Islet precursor cell (in vitro differentiated cells): ENCODE measurements around the gene KIAA1217.
"Not testable (repeated sequence)": the region's sequence is repeated elsewhere in the genome, so short reads cannot be mapped to it uniquely, and the experiment has no call there.

ENCODE experiments used
- DNase-seq: peaks from one replicate; pipeline ENCODE4 v3.0.0-alpha.2; 2018

Gene KIAA1217

DNA sequence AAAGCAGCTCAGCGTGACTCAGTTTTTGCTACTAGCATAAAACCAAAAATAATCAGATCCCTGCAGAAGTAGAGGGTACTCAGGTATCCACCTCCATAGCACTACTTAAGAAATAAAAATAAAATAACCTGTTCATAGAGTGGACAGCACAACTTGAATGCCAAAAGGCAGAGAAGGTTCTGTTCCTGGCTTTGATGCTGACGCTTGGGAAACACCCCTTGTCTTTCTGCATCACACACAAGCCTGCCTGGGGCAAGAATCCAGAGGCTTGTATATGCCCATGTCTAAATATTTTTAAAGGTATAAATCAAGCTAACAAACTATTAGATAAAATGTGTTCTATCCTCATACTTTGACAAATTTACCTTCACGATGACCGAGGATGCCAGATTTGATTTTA, 207.3 kb downstream of the KIAA1217 start:
- no peak for DNase-seq

DNA sequence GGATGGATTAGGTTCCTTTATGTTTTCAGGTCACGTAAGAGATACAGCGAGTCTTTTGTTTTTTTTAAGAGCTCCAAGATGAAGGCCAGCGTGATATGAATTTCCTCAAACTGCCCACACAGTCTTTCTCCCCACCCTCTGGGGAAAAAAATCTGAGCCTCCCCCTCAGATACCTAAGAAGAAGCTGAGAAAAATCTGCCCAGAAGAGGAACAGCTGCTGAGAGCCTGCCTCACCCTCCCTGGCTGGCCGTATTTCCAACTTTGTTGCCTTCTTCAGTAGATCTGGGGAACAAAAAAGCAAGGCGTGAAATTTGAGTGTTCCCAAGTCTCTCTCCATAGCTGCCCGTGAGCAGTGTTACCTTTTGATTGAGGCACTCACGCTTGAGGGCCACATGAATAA, 208.1 kb downstream of the KIAA1217 start:
- DNase-seq = no peak

DNA sequence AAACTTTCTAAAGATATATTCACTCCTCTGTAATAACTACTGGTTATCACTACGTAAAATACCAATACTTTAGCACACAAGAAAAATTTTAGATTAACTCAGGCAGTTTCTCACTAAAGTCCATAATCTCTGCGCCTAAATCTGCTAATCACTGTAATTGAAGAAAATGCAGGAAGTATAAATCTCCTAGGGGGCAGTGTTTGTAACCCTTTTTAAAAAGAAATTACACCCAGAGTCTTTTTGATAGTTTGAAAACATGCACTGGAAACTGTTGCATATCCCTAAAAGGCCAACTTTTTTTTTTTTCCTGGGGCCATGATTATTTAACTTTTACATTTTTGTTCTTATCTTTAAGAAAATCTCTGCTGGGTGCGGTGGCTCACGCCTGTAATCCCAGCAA, 209.6 kb downstream of the KIAA1217 start:
- DNase-seq = no peak

DNA sequence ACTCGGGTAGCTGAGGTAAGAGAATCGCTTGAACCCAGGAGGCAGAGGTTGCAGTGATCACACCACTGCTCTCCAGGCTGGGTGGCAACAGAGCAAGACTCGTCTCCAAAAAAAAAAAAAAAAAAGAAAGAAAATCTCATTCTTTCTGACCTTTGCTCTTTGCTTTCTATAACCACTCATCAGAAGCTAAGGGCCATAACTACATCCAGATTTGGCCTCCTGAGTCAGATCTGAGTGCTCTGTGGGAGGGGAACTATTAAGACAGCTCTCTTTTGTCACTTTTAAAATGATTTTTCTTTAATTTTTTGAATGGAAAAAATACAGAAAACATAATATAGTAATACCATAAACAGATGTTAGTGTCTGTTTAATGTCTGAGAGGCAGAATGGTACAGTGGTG, 210.1 kb downstream of the KIAA1217 start:
- DNase-seq = no peak

DNA sequence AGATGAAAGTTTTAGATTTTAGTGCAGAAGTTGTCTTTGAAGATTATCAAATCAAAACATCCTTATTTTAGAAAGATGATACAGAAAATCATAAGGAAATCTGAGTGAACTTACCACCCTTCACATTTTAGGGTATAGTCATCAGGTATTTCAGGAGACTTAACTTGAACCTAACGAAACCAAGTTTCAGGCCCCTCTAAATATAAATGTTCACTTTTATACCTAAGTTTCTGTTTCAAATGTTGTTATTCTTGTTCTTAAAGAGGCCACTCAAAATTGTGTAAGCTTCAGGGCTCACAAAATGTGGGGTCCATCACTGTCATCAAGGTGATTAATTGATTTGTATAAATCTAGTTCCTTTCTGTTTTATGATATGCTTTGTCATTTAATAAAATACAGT, 216.2 kb downstream of the KIAA1217 start:
- no peak for DNase-seq

DNA sequence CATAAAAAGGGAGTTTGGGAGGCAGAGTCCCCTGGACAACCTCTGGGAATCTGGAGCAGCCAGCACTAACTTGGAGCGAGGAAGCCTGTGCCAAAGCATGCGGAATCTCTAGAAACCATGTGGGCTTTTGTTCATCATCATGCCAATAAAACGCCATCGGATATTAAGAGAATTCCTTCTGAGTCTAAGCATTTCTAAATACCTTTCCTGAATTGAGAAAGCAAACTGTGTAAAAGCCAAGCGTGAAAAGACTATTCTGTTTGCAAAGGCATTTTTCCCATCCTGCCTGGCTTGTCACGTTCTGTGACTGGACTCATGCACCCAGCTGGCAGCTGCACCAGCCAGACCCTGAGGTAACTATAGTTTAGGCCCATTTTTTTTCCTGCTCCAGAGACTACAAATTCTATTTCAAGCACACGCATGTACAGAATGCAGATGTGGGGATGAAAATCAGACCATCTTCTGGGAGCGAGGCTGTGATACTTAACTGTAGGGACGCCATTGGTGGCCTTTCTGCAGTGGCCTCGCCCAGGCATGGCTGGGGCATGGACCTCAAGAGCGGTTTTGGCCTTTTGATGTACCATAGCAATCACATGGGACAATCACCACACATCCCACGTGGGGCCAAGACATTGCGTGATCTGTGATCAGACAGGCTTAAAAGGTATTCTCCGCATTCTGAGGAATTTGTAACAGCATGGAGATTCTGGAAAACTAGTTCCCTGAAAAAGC, 218.9 kb downstream of the KIAA1217 start:
- DNase-seq = no peak

DNA sequence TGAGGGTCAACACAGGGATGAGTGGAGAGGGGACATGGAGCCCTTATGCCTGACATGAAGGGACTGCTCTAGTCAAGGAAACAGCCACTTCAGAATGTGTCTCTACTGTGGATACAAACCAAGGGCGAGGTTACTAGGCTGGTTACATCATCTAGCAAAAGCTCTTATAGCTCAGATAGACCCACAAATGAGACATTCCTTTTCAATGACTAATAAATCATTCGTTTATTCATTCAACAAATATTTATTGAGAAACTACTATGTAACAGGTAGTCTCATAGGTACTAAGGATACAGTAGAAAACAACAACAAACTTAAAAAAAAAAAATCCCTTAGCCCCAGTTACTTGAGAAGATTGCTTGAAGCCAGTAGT, 219.5 kb downstream of the KIAA1217 start:
- no peak for DNase-seq

DNA sequence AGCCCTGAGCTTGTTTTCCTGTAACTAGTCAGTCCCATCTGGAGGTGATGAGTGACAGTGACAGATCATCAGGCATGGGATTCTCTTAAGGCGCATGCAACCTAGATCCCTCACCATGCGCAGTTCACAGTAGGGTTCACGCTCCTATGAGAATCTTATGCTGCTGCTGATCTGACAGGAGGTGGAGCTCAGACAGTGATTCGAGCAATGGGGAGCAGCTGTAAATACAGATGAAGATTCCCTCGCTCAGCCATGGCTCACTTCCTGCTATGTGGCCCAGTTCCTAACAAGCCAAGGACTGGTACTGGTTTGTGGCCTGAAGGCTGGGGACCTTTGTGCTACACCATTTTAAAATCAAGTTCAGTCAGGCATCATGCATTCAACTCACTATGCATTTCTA, 221.7 kb downstream of the KIAA1217 start:
- DNase-seq = no peak

DNA sequence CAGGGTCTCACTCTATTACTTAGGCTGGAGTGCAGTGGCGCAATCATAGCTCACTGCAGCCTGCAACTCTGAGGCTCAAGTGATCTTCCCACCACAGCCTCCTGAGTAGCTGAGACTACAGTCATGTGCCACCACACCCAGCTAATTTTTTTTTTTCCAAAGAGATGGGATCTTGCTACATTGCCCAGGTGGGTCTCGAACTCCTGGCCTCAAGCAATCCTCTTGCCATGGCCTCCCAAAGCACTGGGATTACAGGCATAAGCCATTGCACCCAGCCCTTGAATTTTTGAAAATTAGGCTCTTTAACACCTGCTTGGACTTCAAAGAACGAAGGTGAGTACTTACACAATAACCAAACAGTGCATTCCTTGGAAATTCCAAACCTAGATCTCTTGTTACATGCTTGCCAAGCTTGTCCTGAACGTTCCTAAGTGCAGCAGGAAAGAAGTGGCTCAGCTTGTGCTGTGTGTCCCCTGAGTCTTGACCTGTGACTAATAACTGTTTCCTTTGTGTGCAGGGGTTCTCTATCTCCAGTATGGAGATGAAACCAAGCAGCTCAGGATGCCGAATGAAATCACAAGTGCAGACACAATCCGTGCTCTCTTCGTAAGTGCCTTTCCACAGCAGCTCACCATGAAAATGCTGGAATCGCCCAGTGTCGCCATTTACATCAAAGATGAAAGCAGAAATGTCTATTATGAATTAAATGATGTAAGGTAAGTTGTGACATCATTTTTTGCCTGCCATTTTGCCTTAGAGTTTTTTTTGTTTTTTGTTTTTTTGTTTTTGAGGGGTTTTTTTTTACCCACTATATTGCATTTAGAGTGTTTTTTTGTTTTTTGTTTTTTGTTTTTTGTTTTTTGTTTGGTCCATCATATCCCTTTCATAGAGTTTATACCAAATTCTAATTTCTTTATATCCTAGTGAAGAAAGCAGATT, 223.8 kb downstream of the KIAA1217 start:
- no peak for DNase-seq

DNA sequence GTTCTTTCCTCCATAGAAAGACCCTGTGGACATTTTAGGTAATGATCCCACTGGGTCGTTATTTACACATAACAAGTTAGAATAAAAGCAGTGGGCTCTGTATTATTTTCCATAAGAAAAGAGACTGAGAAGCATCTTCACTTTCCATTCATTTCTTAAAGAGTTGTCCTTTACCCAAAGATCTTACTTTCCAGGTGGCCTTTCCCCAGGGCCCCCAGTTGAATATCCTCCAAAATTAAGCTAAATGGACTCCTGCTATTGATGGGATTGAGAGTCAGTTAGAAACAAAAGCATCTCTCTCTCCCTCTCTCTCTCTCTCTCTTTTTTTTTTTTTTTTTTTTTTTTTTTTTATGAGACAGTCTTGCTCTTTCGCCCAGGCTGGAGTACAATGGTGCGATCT, 224.8 kb downstream of the KIAA1217 start:
- no peak for DNase-seq

DNA sequence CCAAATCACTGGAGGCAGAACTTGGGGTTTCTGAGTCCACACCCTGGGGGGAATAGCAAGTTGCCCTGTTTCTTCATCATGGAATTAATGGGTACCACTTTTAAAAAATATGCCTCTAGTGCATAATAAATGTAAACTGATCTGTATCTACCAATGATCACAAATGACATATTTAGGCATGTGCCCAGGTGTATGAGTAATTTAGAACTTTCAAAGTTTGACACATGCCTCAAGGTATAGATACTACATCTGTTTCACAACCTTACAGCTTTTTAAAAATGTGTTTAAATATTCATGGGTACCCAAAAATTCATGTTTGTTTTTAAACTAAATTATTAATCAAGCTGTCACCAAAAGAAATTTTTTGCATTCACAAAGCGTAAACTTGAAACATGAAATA, 226.0 kb downstream of the KIAA1217 start:
- no peak for DNase-seq

DNA sequence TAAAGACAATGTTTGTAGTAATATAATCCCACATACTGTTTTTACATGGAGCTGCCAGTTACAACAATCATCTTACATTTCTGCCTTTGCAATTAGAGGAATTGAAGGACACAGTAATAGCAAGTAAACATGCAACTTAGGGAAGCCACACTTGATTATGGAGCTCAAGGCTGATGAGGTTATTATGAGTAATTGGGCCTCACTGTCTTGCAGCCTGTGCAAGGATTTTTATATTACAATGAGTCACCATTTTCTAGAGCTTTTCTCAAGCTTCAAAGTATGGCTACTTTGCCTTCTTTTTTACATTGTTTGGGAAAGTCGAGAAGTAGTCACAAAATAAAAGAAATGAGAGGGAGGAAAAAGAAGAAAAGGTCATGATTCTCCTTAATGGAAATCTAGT, 226.4 kb downstream of the KIAA1217 start:
- DNase-seq = no peak

DNA sequence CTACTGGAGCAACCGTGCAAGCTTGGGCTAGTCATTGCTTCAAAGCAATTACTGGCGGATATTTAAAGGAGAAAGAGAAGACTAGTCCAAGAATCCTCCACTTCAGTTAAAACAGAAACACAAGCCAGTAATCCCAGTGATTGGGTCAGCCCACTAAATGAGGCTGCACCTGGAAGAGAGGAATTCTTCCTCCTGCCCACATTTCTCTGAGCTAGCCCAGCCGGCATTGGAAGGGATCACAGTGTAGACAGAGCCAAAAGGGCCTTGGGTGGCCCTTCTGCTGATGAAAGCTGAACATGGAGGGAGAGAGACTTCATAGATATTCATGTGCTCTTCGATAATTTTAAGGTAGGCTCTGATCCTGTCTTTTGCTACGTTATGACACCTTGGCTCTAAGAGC, 228.4 kb downstream of the KIAA1217 start:
- DNase-seq = peak; percentile 65

DNA sequence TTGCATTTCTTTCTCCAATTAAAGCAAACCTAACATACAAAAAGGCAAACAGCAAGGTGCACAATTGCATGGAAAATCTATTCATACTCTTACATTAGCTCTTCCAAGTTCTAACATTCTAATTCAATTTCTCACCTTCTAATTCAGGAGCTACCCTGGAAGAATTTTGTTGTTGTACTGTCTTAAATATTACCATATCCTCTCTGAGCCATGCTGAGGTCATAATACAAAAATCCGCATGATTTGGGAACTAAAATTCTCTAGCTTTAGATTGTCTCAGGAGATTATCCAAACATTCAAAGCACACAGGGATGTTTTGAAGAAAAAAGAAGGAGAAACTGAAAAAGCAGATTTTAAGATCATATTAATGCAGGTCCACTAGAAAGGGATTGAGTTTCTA, 229.9 kb downstream of the KIAA1217 start:
- no peak for DNase-seq

DNA sequence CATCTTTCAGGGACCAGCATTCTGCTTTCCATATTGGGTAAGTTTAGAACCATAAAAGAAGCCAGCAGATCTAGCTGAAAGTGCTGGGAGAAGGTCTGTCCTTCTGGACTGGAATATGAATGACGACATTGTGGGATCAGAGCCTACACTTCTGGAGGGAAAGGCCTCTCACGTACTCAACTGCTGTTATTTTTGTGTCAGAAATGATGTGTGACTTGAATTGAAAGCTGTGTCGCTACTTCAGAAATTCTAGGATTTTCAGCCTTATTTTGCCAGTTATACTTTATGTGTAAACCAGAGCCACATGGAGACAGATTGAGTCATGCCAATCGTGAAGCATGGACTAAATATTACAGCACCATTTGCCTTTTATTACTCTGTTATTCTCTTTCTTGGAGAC, 231.0 kb downstream of the KIAA1217 start:
- no peak for DNase-seq

DNA sequence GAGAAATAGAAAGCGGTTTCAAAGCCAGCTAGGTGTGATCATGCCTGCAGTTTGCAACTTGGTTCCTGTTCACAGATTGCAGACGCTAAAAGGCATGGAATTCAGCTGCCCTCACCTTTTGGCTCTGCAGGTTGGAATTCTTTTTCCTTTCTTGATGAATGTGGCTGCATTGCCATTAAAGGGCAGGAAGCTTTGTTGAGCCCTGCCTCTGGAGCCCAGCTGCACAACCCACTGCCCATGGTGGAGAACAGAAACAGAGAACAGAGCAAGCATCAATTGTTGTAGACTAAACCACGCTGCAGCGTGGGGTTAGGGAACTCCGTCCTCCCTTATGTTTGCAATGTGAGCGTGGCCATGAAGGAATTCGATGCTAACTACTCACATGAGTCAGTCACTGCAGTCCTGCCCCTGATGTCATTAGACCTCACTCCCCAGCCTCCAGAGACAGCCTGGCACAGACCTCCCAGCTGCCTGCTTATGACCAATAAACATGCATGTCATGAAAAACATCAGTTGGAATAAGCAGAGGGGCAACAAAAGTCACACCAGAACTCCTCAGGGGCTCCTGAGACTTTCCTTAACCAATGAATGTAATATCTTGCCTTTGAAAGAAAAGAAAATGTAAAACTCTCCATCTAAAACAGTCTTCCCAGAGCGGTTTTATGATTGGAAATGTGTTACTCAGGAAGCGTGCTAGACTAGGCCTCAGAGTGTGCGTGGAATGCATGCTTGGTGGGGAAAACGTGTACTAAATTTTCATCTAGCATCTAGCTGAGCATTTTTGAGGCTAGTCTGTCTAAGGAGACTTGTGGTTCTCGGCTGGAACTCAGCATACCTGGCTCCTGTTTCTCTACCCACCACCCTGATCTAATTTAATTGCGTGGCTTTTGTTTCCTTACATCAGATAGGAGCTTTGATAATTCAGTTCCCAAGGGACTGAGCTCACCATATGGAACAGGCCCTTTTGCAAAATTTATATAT, 232.2 kb downstream of the KIAA1217 start:
- peak; percentile 92 for DNase-seq

DNA sequence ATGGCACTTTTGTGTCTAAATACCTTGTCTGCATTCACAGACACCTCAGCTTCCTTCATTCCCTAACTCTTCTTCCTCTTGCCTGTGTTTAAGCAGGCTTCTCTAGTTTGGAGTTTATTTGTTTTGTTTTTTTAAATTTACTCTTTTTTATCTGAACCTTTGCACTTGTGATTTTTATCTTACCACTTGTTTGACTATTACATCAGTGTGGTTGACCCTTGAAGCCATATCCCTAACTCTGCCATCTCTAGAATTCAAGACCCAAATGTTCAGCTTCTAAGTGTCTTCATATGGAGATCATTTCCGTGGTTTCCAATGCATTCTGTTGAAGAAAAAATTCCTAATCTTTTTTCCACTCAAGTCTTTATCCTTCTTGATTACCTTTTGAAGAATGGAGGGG, 233.3 kb downstream of the KIAA1217 start:
- DNase-seq = no peak

DNA sequence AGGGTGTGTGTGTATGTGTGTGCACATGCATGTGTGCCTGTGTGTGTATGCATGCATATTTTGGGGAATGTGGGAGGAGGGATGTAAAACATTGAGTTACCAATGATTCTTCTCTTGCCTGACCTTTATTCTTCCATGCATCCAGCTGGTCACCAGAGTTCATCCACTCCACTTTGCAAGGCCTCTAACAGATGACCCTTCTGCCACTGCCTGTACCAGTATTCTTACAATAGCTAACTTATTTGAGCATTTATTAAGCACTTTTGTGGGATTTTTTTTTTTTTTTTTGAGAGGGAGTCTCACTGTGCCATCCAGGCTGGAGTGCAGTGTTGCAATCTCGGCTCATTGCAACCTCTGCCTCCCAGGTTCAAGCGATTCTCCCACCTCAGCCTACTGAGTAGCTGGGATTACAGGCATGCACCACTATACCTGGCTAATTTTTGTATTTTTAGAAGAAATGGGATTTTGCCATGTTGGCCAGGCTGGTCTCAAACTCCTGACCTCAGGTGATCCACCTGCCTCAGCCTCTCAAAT, 233.8 kb downstream of the KIAA1217 start:
- not testable (repeated sequence) for DNase-seq

DNA sequence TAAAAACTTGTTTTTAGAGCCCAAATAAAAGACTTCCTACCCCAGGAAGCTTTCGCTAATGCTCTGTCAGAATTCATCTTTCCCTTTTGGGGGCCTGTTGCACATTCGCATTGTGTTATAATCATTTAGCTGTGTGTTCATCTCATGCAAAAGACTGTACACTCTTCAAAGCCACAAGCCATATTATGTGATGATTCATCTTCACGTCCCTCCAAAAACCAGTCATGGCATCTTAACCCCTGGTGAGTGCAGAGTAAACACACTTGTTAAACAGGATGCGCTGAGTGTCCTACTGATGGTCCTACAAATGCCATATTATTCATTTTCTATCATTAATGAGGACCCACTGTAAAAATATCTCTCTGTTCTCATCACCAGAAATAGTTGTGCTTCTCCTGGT, 235.4 kb downstream of the KIAA1217 start:
- DNase-seq = no peak

DNA sequence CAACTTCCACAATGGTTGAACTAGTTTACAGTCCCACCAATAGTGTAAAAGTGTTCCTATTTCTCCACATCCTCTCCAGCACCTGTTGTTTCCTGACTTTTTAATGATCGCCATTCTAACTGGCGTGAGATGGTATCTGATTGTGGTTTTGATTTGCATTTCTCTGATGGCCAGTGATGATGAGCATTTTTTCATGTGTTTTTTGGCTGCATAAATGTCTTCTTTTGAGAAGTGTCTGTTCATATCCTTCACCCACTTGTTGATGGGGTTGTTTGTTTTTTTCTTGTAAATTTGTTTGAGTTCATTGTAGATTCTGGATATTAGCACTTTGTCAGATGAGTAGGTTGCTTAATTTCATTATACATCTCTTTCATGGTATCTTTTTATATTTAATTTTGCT, 237.0 kb downstream of the KIAA1217 start:
- not testable (repeated sequence) for DNase-seq

DNA sequence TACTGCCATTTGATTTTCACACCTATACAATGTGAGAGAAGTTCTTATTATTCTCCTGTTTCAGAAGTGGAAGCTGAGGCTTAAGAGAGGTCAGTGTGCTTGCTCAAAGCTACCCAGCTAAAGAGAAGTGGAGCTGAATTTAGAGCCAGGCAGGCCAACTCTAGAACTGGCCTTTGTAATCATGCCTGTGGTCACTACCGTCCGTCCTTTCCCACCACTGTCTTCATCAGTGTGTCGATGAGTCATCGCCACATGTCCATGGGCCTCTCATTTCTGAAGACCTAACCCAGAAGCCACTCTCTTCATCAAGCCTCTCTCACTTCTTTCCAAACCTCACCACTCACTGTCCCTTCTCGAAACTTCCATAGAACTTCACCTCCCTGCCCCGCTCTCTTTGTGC, 237.8 kb downstream of the KIAA1217 start:
- peak; percentile 90 for DNase-seq

DNA sequence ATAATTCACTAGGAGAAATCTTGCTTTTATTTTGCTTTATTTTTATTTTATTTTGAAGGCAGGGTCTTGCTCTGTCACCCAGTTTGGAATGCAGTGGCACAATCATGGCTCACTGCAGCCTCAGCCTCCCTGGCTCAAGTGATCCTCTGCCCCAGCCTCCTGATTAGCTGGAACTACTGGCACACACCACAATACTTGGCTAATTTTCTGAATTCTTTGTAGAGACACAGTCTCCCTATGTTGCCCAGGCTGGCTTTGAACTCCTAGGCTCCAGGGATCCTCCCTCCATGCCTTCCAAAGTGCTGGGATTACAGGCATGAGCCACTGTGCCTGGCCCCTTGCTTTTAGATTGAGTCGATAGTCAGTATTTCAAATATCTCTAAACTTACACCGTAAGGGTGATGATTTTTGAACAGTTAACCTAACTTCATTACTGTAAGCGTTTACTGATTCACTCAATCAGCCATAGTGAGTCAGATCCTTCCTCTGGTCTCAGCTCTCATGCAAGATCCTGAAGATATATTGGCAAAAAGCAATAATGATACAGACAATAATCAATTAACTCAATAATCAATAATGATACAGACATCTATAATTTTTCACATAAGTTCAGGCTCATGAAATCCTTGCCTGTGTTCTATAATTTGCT, 239.5 kb downstream of the KIAA1217 start:
- no peak for DNase-seq
